Stimulated activated CD4-positive, alpha-beta T cell treated with anti-CD3 and anti-CD28 coated beads, Interleukin-1b, Interleukin-23, amount 100 ng/mL, for 1 hour (primary cell): ENCODE data around the gene APOA1.
A peak's percentile ranks its signal among the peaks of the same experiment; 100 is the strongest.
"Not testable (repeated sequence)": the region's sequence is repeated elsewhere in the genome, so short reads cannot be mapped to it uniquely, and the experiment has no call there.

ENCODE experiments used
- DNase-seq, 2 donors: peaks; one replicate each; pipeline ENCODE4 v3.0.0-alpha.2; 2020; ENCODE audit warnings: low read depth in 2 of 2

The APOA1 gene

GRCh38 chr11:116813781-116814471 is 23.5 kb downstream of the APOA1 start:
- DNase-seq: no peak

GRCh38 chr11:116813170-116813569 is 24.3 kb downstream of the APOA1 start:
- DNase-seq: no peak

- no peak for DNase-seq
These were observed 25.3 kb downstream of the APOA1 start for GRCh38 chr11:116812109-116812508.

- no peak for DNase-seq
These were observed 26.2 kb downstream of the APOA1 start for GRCh38 chr11:116811194-116811593.

- DNase-seq: no peak
These were observed 28.9 kb downstream of the APOA1 start for GRCh38 chr11:116808262-116809175.

- no peak for DNase-seq
These were observed 29.7 kb downstream of the APOA1 start for GRCh38 chr11:116807601-116808261.

GRCh38 chr11:116804001-116804400 is 33.4 kb downstream of the APOA1 start:
- no peak for DNase-seq

GRCh38 chr11:116801662-116802061 is 35.8 kb downstream of the APOA1 start:
- not testable (repeated sequence) for DNase-seq

GRCh38 chr11:116800610-116801009 is 36.8 kb downstream of the APOA1 start:
- DNase-seq: no peak

GRCh38 chr11:116798368-116798767 is 39.1 kb downstream of the APOA1 start:
- no peak for DNase-seq

- no peak for DNase-seq
These were observed 39.6 kb downstream of the APOA1 start for GRCh38 chr11:116797816-116798215.

GRCh38 chr11:116796548-116796947 is 40.9 kb downstream of the APOA1 start:
- no peak for DNase-seq

GRCh38 chr11:116794851-116795250 is 42.6 kb downstream of the APOA1 start:
- no peak for DNase-seq

- no peak for DNase-seq
These were observed 43.7 kb downstream of the APOA1 start for GRCh38 chr11:116793772-116794097.

- DNase-seq: no peak
These were observed 44.3 kb downstream of the APOA1 start for GRCh38 chr11:116792869-116793771.

- DNase-seq: no peak
These were observed 45.1 kb downstream of the APOA1 start for GRCh38 chr11:116792144-116792868.

GRCh38 chr11:116791813-116792143 is 45.6 kb downstream of the APOA1 start, which contains the start of gene APOA5:
Gene APOA5 (minus strand): TSS chr11:116791879. CDS start chr11:116791860, 19 bp downstream.
- no peak for DNase-seq

GRCh38 chr11:116791002-116791812 is 46.2 kb downstream of the APOA1 start:
- DNase-seq: peak; percentile 33 to 61

GRCh38 chr11:116790167-116791001 is 47.0 kb downstream of the APOA1 start:
- no peak for DNase-seq
